Right lung (tissue), 5 donors: ENCODE measurements around the gene DCC. TPM values are rescaled to one million over a fixed set of nuclear protein-coding genes. Genes with fewer than 3 reads are reported as not detected.

ENCODE experiments used
- DNase-seq, 2 donors: peaks; one replicate each; pipeline ENCODE4 v3.0.0-alpha.2; 2013
- polyA plus RNA-seq, 5 donors: library from polyadenylated mRNA; unstranded; fragments of 120-200 nt; gene quantifications; one replicate each; pipeline versions ENCODE4 v1.2.1 to v1.2.3, GENCODE V29; 2013; ENCODE audit warnings: inconsistent platforms in 1 of 5, low replicate concordance in 1 of 5; ENCODE audit not compliant: insufficient read length in 5 of 5, insufficient read depth in 1 of 5

Gene DCC
- polyA plus RNA-seq, 5 donors: 0.92 to 4.5 (median 2.5) TPM

DNA sequence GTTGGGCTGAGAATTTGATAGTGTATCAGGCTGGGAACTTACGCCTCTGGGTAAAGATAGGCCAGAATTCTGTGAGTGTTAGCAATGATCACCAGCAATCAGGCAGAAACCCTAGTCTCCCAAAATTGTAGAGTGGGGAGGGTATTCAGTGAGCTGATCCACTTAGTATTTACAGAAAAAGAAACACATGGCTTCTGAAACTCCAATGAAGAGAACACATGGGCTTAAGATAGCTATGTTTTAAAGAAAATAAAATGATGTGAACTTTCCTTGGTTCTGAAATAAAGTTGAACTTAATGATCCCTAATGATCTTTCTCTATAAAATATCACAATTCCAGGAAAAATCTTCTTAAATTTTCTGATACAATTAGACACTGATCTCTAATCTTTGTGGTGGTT is 472.8 kb downstream of the DCC start:
- DNase-seq: no peak

DNA sequence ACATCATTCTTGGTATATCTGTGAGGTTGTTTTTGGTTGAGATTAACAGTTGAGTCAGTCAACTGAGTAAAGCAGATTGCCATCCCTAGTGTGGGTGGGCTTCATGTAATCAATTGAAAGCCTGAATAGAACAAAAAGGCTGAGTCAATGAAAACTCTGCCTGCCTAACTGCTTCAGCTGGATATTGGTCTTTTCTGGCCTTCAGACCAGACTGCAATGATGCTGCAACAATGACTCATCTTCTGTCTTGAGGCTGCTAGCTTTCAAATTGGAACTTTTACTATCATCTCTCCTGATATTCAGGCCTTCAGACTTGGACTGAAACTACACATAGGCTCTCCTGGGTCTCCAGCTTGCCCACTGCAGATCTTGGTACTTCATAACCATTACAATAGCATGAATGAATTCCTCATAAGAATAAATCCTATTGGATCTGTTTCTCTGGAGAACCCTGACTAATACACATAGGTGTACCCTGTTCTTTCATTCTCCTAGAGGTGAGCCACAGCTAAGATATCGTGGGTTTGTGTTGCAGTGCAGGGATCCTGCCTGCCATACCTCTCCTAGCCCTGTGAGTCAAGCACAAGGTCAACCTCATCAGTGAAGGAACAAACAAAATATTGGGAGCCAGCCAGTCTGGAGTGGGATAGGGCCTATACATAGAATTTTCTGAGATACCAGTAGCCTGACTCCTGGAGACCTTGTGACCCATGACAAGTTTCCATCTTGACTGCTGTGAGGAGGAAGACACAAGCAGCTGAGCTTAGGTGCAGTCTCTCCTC is 473.8 kb downstream of the DCC start:
- DNase-seq: no peak

DNA sequence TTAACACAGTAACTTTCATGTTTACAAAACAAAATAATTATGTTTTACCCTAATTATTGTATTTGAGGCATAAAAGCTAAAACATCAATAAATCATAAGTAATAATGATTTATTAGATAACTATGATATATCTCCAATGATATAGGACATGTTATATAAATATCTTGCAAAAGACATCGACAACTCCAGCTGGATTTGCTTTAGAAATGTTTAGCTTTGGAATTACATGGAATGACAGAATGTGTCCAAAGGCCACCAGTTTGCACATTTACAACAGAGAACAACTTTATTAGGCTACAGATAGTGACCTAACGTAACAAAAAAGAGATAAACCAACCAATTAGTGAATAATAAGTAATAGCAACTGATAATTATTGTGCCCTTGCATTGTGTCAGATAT is 475.7 kb downstream of the DCC start:
- peak; percentile 1 to 7 for DNase-seq

DNA sequence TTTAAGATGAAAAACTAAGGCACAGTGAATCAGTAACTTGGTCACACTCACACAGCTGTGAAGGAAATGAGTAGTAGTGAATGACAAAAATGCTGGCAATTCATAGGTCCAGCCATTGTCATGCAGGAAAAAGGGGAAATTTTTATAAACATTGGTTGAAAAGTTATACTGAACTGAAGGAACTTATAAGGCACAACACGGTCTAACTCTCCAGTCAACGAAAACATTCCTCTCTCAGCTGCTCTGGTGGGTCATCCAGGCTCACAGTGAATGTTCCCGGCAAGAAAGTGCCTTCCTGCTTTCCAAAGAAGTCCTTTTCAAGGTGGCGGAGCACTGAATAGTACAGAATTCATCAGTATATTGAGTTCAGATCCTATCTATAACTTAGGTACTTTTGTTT is 476.1 kb downstream of the DCC start:
- no peak for DNase-seq

DNA sequence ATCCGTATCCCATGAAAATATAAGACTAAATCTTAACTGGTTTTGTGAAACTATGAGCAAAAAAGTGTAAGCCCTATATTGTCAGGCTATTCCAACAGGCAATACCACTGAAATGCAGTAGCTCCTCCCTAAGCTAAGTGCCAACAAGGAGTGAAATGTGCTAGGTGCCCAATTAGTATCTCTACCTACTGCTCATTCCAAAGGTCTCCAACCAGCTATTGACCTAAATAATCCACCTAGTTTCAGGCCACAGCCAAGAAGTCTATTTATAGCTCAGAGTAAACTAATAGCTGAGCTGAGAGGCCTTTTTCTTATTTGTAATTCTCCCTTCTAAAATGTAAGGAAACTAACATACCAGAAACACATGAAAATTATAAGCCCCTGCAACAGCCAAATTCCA is 482.2 kb downstream of the DCC start:
- no peak for DNase-seq

DNA sequence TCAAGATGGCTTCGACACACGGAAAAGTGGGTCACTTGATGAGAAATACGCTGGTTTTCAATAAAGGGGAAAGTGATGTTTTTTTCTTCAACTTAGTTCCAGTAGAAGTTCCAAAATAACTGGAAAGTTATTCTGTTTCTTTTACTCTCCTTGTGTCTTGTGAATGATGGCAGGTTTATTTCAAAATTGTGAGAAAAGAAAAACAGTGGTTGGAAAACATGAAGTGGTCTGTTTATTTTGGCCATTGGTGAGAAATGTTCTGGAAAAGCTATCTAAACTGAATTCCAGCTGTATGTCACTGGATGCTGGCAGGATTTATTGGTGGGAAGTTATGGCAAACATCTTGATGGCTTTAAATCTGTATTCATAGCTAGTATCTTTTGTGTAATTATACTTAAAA is 484.1 kb downstream of the DCC start:
- DNase-seq: peak; percentile 32 to 45

DNA sequence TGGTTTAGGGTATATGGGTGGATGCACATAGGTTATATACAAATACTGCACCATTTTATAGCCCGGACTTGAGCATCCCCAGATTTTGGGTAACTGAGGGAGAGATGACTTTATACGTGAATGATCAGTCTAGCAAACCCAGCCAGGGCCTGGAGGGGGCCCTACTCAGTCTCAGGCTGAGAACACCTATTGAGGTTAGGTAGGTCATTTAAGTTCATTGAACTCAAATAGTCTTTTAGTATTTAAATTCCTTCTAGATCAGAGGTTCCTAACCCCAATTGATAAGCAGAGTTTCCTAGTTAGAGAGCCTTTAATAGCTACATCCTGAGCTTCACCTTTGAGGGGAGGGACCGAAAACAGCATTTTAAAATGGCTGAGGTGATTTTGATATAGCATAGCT is 487.0 kb downstream of the DCC start:
- no peak for DNase-seq

DNA sequence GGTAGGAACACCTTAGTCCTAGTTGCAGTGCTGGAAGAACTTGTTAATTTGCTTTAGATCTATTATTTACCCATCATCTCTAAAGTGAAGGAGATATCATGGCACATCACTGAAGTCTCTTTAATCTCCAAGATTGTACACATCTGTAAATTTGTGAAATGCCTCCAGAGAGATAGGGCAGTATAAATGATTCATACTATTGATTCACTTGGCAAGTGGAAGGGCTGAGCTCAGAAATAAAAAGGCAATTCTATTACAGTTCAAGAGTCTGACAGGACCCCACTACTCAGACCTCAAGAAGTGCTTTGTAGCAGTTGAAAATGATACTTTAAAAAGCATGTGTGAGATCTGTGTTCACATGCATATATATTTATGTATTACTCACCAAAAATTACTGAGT is 489.3 kb downstream of the DCC start:
- DNase-seq: no peak

DNA sequence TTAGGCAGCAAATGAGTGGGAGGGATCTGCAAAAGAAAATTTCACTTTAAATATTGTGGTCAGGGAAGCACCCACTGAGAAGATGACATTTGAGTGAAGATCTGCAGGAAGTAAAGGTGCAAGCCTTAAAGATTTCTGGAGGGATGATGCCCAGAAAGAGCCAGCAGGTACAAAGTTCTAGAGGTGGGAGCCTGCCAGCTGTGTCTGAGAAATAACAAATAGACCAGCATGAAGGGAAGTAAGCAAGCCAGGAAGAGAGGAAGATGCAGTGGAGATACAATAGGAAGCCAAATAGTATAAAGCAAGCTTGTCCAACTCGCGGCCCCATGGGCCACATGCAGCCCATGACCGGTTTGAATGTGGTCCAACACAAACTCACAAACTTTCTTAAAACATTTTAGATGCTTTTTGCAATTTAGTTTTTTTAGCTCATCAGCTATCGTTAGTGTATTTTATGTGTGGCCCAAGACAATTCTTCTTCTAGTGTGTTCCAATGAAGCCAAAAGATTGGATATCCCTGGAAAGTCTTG is 489.9 kb downstream of the DCC start:
- DNase-seq: no peak

DNA sequence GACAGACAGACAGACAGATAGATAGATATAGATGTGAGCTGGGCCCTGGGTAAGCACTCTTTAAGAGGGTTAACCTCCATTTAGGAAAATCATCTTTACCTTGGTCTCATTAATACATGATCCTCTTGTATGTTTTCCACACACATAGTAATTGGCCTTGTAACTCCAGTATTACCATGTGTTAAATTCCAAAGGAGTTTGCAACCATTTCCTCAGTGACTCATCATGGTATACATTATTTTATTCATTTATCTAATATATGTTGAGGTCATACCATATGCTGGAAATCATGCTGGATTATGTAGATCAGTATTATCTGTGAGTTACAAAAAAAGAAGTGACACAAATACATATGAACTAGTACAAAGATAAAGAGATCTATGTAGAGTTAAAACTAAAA is 504.3 kb downstream of the DCC start:
- DNase-seq: no peak

DNA sequence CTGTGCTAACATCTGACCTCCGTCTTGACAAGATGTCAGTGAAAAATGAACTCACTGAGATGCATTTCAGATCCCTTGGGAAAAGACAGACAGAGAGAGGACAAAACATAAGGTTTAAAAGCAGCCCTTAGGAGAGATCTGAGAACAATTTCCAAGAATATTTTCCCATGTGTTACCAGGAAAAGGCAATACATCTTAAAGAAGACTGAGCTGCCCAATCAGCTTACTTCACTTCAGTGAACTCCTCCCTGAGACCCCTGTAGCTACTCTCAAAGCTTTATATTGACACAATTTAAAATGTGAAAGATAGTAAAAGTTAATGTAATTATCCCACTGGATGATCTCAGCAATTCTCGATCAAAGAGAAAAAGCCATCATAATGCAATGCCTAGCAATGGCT is 505.0 kb downstream of the DCC start:
- no peak for DNase-seq

DNA sequence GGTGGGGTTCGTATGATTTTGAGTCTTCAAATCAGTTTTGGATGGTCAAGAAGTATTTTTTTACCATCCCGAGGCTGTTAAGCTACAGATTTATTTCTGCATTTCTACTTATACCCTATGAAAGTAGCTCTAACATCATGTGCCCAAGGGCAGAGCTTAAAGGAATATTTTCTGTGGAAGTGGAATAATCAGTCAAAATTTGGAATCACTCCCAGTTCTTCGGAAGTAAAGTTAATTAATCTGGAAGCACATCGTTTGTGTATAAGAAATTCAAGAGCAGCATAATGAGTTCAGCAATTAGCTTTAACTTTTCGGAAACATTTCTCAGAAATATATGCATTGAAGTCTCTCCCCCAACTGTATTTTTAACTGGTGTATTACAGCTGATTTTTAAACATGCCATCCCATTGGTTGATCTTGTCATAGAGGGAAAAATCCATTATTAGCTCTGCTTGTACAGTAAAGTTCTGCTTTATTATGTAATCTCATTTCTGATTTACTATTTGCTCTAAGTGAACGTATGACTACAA is 510.1 kb downstream of the DCC start:
- peak in 1 of 2 donors; percentile 6 for DNase-seq

DNA sequence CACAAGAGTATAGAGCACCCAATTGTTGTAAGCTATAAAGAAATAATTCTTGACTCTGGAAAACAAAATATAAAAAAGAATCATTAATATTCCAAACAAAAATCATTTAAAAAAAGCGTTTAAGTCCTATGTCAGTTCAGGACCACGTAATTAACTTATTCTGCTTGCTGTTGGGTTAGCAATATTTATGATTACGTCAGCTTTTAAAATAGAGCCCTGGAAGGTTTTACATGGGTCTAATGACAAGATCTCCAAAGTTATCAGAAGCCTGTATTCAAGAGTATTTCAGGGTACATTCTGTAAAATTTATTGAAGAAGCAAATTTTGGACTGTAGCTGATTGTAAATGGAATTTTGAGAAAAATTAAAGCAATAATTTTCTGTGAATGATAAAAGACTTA is 521.6 kb downstream of the DCC start:
- DNase-seq: no peak

DNA sequence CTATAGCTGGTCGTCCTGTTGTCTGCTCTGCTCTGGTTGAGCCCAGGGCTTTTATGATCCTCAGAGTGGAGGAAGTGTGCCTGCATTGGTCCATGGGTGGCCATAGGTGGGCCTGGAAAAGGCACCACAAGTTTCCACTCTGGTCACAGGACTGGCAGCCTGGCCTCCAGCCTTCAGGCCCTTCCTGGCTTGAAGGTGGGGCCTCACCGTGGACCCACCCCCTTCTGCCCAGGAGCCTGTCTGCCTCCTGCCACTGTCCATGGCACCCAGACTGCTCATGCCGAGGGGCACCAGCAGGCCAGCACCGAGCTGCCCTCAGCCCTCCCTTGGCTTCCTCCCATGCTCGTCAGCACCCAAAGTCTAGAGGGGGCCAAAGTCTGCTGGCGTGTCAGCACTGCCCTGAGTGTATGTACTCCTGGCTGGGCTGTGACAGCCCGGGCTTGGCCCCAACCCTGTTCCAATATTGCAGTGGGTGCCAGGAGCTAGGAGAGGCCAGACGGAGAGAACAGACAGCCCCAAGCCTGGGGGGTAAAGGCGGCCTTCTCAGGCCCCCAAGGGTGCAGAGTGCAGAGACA is 529.4 kb downstream of the DCC start:
- DNase-seq: no peak

DNA sequence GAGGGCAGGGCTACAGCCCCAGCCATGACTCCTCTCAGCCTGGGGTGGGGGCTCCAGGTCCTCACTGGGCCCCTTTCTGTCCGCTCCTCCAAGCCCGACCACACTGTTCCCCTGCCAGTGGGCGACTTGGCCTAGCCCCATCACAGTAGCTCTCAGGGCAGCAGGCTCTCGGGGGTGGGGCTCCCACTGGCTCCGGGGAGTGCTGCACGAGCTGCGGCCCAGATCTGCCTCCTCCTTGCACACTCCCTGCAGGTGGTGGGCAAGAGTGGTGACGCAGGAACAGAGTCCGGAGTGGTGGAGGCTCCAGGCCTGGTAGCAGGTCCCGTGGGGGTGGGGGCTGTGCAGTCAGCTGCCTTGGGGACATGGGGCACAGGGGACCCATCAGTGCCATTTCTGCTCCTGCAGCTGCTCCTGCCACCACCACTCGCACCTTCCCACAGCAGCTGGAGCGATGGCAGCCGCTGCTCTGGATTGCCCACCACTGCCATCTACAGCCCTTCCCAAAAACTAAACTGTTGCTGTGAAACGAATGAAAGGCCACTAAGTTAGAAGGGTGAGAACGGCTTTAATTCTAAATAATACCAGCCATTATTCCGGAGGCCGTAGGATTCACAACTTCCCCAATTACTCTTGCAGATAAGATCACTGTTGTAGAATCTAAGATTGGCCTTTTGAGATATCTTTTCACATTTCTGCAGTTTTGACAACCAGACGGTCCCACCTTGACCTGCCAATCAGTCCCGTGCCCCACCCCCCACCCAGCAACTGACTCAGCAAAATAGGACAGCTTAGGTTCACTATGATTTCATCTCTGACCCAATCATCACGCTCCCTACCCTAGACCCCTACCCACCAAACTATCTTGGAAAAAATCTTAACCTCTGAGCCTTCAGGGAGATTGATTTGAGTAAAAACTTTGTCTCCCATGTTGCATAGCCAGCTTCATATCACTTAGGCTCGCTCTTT is 530.2 kb downstream of the DCC start:
- DNase-seq: no peak

DNA sequence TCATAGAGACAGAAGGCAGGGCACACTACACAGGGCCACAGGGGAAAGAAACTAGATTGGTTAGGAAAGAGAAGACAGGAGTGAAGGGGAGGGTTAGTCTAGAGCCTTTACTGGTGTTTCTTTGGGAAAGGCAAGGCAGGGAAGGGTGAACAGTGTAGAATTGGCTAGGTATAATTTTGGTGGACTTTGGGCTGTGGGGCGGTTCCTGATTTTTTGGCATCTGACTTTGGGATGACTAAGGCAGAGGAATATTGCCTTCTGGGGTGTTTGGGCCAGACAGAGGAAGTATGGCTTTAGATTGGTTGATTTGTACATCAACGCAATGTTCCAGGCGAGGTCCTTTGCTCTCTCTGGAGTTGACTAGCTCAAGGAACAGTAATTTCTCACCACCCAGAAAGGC is 534.8 kb downstream of the DCC start:
- DNase-seq: no peak

DNA sequence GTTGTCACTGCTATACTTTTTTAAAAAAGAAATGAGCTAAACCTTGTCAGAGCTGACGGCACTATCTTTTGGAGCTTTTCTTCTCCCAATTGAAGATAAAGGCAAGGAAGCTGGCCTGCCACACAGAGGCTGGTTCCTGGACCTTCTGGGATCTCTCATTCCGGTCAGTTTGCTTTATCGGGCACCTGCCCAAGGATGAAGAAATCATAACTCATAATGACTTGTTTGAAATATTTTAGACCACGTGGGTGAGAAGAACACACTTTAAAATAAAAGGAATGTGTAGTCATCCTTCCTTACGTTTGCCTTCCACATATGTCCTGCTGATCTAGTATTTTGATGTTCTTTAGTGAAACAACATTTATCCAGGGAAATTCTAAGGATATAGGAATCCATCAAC is 535.7 kb downstream of the DCC start:
- no peak for DNase-seq

DNA sequence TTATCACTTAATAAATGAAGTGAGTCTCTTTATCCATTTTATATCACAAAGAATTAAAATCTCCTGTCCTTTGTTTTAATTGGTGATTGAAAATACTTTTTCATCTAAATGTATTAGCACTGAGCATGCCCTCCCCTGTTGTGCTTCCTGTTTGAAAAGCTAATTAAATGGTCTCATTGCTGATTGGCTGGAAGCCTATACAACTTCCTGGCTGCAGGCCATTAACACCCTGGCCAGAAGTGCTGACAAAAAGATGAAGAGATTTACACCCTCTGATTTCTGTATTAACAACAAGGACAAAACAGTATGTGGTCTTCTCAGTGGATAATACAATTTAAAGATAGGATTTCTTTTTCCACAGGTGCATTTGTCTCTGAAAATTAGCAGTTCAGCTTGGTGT is 548.0 kb downstream of the DCC start:
- no peak for DNase-seq

DNA sequence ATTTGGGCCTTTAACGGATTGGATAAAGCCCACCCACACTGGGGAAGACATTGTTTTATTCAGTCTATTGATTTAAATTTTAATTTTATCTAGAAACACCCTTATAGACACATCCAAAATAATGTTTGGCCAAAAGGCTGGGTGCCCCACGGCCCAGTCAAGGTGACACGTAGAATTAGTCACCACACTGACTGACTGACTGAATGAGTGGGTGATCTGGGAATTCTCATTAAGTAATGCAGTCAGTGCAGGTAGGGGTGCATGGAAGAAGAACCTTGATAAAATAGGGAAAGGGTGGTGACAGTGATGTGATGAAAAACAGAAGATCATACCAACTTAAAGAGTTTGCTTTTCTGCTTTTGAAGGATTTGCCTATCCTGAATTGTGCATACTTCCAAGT is 554.8 kb downstream of the DCC start:
- DNase-seq: no peak

DNA sequence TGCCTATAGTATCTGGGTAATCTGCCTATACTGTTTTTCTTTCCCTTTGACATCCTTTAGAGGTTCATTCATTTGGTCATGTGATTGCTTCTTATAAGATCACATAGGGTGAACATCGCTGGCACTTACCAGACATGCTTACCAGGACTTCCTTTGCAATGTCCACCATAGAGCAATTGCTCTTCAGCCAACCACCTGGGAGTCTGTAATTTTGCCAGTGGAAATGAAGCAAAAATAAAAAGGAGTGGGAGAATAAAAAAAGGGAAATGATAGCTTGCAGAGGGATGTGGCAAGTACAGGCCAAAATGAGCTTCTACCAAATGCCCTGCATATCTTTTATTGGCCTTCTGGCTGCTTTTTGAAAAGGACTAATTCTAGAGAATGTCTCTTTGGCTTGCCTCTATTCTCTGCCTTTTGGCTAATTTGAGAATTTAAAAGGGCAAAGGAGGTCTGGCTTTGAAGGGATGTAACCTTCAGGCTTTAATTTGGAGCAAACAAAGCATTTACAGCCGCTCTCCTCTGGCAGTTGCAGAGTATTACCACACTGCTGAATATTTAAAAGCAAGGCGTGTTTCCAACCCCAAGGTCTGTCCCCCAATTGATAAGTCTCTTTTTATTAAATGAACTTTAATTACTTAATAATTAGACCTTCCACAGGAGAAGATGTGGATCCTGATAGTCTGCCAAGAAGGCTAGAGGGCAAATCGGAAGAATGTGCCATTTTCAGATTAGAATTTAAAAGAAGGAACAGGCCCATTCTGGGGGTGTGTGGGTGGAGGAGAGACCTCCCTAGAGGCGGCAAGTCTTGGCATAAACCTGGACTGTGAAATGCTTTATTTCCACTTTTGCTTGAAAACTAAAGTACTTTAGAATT is 557.9 kb downstream of the DCC start:
- DNase-seq: no peak

DNA sequence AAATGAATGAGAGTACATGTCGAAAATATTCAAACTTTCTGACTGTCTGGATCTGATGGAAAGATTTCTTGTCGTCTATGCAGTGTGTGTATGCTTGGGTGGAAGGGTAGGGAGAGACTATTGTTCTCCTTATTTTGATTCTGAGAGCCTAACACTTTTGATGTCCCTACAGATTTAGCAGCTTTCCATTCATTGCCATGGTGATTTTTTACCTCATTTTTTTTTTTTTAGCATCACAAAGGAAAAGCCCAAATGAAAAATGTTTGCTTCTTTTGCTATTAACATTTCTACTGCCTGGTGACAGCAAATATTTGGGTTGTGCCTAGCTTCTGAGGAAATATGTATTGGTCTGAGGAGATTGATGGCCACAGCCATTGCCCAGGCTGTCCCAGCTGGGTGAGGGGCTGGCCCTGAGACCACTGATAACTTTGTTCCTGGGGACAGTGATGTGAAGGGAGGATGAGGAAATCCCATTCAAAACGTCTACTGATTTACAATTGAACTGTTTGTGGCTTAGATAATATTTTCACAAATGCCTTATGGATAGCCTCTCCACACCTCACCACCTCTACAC is 558.6 kb downstream of the DCC start:
- DNase-seq: no peak
